NCI-H748 (cell line): ENCODE results near the gene KLHL17.
"Not testable (repeated sequence)": the region's sequence is repeated elsewhere in the genome, so short reads cannot be mapped to it uniquely, and the experiment has no call there.

Source experiments
- DNase-seq: peaks from one replicate; lab custom pipeline; 2025; ENCODE audit not compliant: unreplicated experiment; lab: John Stamatoyannopoulos, UW

Gene KLHL17

DNA sequence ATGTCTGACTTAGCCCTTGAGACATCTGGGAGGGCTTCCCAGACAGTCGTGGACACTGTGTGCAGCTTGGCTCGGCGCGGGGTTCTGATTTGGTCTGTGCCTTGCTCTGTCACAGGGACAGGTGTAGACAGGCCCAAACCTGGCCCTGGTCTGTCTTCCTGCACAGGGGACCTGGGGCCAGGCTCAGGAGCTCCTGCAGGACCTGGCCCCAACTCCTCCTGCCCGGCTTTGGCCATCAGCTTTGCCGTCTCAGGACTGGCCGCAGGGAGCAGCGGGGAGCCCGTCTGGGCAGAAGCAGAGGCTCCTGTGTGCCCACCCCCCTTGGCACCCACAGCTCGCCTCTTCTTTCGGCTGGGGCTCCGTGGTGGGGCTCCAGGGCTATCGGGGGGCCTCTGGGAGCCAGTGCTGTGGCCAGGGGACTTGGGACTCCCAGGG, 19.8 kb downstream of the KLHL17 start:
- DNase-seq = no peak

DNA sequence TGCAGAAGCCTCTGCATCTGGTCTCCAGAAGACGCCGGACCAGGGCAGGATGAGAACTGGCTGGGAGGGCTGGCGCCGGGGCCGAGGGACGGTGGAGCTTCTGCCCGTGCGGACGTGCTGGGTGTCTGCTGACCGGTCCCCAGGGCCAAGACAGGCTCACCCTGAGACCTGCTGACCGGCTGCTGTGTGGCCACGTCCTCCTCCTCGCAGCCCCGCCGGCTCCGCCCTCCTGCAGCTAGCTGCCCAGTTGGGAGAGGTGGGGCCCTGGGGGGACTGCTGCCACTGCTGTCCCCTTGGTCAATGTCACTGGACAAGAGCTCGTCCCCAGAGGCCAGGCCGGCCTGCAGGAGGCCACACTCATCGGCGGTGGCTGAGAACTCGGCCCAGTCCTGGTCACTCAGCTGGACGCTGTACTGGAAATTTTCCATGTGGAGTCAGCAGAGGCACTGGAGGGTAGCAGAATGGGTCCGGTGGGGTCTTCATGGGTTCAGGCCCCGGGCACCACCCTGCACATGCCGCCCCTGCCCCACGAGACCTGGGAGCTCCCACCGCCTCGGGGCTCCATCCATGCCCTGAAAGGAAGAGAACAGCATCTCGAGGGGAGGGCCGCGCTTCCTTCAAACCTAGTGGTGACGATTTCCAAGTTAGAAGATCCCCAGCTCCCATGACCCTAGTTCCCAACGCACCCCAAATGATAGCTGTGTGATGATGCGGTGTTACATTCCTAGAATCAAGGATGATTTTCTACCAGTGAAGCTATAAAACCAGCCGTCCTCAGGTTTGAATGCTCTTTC, 20.4 kb downstream of the KLHL17 start:
- no peak for DNase-seq

GRCh38 chr1:981491-981954, 21.1 kb downstream of the KLHL17 start:
- DNase-seq = no peak

DNA sequence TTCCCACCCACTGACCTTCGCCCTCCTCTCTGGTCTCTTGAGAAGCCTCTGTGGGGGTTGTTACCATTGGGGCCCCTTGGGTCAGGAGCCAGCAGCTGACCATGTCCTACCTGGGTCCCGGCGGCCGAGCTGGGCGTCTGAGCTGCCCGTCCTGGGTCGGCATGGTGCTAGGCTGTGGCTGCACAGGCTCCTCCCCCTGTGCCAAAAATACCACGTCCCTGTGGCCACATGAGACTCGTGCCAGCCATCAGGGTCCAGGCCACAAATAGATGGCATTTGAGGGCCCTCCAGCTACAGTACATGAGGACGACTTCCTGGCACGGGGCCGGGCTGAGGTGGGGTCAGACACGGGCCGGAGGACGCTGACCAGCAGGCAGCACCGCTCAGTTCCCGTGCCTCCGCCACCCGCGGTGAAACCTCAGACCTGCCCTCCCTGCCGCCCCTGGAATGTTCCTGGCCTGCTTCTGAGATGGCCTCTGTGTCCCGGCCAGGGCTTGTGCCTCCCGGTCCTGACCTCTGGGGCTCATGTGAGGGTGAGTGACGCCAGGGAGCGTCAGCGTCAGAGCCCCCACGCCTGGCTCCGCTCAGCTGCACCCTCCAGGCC, 21.7 kb downstream of the KLHL17 start, which contains the start of gene PERM1:
Gene PERM1, minus strand, starts transcription at position 139 of the 604 bp plus-strand sequence. CDS start 1,064 bp downstream, outside the sequence.
- DNase-seq = no peak

GRCh38 chr1:982765-983436, 22.5 kb downstream of the KLHL17 start:
- no peak for DNase-seq

GRCh38 chr1:983798-984475, 23.6 kb downstream of the KLHL17 start:
- peak; percentile 13 for DNase-seq

- DNase-seq = no peak
Observed at GRCh38 chr1:984476-984814, 24.1 kb downstream of the KLHL17 start.

DNA sequence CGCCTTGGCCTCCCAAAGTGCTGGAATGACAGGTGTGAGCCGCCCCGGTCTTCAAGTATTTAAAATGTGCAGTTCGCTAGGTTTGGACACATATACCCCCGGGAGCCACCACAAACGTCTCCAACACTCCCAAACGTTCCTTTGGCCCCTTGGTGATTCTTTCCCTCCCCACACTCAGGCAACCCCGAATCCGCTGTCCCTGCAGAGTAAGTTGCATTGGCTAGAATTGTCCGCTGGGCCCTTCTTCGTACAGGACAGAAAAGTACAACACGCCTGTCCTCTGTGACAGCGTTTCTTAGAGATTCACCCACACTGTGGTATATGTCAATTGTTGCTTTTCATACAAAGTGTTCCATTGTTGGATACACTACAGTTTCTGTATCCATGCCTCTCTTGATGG, 24.7 kb downstream of the KLHL17 start:
- DNase-seq = no peak

DNA sequence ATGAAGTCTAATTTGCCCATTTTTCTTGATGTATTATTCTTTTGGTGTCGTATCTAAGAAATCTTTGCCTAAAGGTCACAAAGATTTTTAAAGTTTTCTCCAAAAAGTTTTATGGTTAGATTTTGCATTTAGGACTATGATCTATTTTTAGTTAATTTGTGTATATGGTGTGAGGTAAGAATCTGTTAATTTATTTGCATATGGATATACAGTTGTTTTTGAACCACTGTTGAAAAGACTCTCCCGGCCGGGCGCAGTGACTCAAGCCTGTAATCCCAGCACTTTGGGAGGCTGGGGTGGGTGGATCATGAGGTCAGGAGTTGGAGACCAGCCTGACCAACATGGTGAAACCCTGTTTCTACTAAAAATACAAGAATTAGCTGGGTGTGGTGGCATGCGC, 27.7 kb downstream of the KLHL17 start:
- DNase-seq = not testable (repeated sequence)

- not testable (repeated sequence) for DNase-seq
Observed at GRCh38 chr1:991275-991674, 30.9 kb downstream of the KLHL17 start.

DNA sequence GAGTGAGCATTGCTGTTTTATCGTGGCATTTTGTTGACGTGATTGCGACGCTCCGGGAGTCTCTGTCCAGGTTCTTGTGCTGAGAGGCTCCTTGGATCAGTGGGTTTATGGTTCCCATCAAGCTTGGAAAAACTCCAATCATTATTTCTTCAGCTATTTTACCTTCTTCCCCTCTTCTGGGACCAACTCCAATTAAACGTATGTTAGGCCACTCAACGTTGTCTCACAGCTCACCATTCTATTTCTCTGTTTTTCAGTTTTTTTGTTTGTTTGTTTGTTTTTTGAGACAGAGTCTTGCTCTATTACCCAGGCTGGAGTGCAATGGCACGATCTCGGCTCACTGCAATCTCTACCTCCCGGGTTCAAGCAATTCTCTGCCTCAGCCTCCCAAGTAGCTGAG, 31.5 kb downstream of the KLHL17 start:
- no peak for DNase-seq

DNA sequence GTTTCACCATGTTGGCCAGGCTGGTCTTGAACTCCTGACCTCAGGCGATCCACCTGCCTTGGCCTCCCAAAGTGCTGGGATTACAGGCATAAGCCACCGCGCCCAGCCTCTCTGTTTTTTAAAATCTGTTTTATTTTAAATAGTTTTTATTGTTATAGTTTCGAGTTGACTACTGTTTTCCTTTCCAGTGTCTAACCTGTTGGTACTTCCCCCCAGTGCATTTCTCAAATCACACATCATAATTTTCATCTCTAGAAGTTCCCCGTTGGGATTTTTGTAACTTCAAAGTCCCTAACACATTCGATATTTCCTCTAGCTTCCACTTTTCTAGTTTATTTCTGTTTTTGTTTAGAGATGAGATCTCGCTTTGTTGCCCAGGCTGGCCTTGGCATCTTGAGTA, 32.0 kb downstream of the KLHL17 start:
- DNase-seq = no peak

DNA sequence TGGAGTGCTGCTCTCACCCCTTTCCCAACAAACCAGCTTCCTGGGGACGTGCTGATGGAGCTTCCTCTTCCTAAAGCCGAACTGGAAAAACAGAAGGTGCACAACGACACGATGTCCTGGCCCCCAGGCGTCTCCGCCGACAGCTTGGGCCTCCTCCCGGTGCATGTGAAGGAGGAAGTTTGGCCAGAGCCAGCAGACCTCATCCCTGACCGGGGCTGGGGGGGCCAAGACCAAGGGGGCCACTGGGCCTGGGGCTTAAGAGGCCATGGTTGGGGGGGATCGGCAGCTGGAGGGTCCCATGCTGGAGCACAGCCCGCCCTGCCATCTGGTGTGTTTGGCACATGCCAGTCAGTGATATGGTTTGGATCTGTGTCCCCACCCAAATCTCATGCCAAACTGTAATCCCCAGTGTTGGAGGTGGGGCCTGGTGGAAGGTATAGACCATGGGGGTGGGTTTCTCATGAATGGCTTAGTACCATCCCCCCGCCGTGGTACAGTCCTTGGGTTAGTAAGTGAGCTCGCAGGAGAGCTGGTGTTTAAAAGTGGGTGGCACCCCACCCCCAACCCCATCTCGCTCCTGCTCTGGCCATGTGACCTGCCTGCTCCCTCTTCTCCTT, 33.1 kb downstream of the KLHL17 start:
- DNase-seq = no peak

GRCh38 chr1:994546-994945, 34.2 kb downstream of the KLHL17 start:
- not testable (repeated sequence) for DNase-seq

- no peak for DNase-seq
Observed at GRCh38 chr1:995665-996633, 35.6 kb downstream of the KLHL17 start.

DNA sequence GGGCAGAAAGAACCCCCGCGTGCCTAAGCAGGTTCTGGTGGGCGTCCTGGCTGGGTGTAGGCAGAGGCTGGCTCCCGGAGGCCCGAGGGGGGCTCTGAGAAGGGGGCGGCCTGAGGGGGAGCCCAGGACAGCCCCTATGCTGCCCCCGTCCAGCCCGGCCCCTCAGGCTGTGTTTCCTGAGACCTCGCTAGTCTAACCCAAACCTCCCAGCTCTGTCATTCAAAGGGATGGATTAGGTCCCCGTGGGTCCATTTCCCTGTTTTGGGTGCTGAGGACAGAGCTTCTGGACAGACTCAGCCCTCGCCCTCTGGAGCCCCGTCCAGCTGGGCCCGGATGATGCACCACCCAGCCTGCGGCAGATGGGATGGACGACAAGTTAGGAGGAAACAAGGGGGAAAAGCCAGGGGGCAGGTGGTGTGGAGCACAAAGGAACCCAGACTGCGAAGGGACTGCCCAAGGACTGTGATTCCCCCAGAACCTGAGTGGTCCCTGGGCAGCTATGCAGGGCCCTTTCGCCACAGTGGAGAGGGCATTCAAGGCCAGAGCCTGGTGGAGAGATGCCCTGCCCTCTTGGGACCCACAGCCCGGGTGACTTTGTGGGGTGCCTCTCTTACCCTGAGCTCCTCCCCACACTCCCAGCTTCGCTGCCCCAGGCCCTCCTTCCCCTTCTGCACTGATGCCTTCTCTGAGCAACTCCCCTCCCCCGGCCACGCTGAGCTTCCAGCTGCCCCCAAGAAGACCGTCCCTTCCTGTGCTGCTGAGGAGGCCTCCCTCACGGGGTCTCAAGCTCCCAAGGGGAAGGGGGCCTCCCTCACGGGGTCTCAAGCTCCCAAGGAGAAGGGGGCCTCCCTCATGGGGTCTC, 36.7 kb downstream of the KLHL17 start:
- no peak for DNase-seq

DNA sequence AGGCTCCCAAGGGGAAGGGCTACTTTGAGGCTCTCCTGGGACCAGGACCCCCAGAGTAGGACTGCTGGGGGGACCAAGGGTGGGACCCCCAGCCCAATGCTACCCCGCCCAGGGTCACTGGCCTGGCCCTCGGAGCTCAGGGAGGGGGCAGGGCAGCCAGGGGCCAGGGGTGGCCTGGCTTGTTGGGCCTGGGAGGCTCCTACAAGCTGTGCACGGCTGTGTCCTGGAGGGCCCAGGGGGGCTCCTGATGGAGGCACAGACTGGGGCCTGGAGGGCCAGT, 37.3 kb downstream of the KLHL17 start:
- DNase-seq = no peak

DNA sequence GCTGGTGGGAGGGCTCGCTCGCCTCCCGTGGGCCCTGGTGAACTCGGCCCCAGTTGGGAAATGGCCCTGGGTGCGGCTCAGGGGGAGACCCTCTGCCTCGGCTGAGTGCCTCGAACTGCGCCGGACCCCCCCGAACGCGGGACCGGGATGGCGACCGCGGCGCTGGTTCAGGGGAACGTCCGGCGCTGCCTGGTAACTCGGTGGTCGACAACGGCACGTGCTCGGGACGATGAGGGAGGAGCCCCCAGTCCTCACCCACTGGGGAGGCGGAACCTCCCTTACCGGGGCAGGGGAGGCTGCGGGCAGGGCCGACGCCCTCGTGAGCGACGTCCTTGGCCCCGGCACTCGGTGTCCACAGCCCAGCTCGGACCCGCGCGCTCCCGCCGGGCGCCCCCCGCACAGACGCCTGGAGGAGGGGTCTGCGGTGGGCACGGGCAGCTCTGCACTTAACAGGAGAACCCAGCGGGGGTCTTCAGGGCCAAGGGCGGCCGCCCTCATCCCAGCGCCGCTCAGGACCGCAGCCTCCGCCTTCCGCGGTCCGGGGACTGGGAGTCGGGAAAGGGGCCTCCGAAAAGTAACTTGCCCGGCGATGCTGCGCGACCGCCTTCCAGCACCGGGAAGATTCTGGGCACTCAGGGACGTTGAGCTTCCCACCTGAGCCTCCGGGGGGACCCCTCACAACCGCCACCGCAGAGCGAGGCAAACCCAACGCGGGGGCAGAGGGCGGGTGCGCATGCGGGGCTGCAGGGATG, 37.8 kb downstream of the KLHL17 start:
- DNase-seq = peak; percentile 43

DNA sequence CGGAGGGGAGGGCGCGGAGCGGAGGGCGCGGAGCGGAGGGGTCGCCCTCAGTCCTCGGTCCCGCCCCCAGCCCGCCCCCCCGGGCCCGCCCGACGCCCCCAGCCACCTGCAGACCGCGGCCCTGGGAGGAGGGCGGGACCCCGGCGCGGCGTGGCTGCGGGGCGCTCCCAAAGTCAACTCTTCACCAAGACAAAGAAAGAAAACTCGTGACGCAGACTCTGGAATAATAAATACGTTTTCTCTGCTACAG, 38.3 kb downstream of the KLHL17 start:
- DNase-seq = no peak
